ENCODE data around the gene GET3. TPM values are rescaled to one million over a fixed set of nuclear protein-coding genes. Genes with fewer than 3 reads are reported as not detected.
"Not testable (repeated sequence)": the region's sequence is repeated elsewhere in the genome, so short reads cannot be mapped to it uniquely, and the experiment has no call there.

The GET3 gene
- total RNA-seq, 1 experiment from 2014 or later: 53.8 TPM

- no peak for TF ChIP-seq CTCF (IDR thresholded peaks at IDR 0.05; ENCODE audit: unreplicated experiment)
- Mint-ChIP-seq H3K27me3 (ENCODE audit: unreplicated experiment) (no peaks in the 10 kb centered on the region), H3K4me3 (ENCODE audit: low read depth, unreplicated experiment) (peak within 1 kb of the TSS; percentile 70), H3K4me1 (ENCODE audit: low read depth, unreplicated experiment) (no peaks in the 10 kb centered on the region), H3K36me3 (ENCODE audit: insufficient read depth, unreplicated experiment) (peaks cover 30% of the 10 kb centered on the region), H3K27ac (ENCODE audit: unreplicated experiment) (peak within 1 kb of the TSS; percentile 68), H3K9me3 (ENCODE audit: low read depth, unreplicated experiment) (no peaks in the 10 kb centered on the region)
- CTCF ChIA-PET: no interaction called here
- BruUV-seq (replicated peaks): TSS peak; percentile 96
- intact Hi-C loops (cut with micrococcal nuclease; ENCODE audit: unreplicated experiment): no loop called here
- peak; percentile 90 for DNase-seq
These were observed 40.6 kb upstream of the GET3 start, which contains the start of gene FBXW9 for GRCh38 chr19:12696366-12697335. TSS of gene FBXW9 (minus strand) at chr19:12696631. CDS start at chr19:12696581, 50 bp downstream.

- H3K4me1 Mint-ChIP-seq (ENCODE audit: low read depth, unreplicated experiment); H3K27ac Mint-ChIP-seq (ENCODE audit: unreplicated experiment); BruUV-seq (replicated peaks); CTCF ChIA-PET; DNase-seq; H3K9me3 Mint-ChIP-seq (ENCODE audit: low read depth, unreplicated experiment); intact Hi-C loops (cut with micrococcal nuclease; ENCODE audit: unreplicated experiment); H3K27me3 Mint-ChIP-seq (ENCODE audit: unreplicated experiment): not testable (repeated sequence)
- Mint-ChIP-seq H3K36me3 (ENCODE audit: insufficient read depth, unreplicated experiment) (peaks cover 28% of the 10 kb centered on the region), H3K4me3 (ENCODE audit: low read depth, unreplicated experiment) (peak overlapping the region; percentile 70)
These were observed 39.9 kb upstream of the GET3 start for GRCh38 chr19:12697425-12697824.

GRCh38 chr19:12698138-12698537 is 39.2 kb upstream of the GET3 start:
- Mint-ChIP-seq H3K27ac (ENCODE audit: unreplicated experiment) (no peak overlapping the region), H3K36me3 (ENCODE audit: insufficient read depth, unreplicated experiment) (peaks cover 29% of the 10 kb centered on the region), H3K9me3 (ENCODE audit: low read depth, unreplicated experiment) (no peaks in the 10 kb centered on the region), H3K4me3 (ENCODE audit: low read depth, unreplicated experiment) (no peak overlapping the region), H3K4me1 (ENCODE audit: low read depth, unreplicated experiment) (no peaks in the 10 kb centered on the region), H3K27me3 (ENCODE audit: unreplicated experiment) (no peaks in the 10 kb centered on the region)
- TF ChIP-seq CTCF (IDR thresholded peaks at IDR 0.05; ENCODE audit: unreplicated experiment): no peak
- CTCF ChIA-PET: no interaction called here
- DNase-seq: no peak
- no TSS peak for BruUV-seq (replicated peaks)
- intact Hi-C loops (cut with micrococcal nuclease; ENCODE audit: unreplicated experiment): no loop called here

GRCh38 chr19:12701596-12702282 is 35.6 kb upstream of the GET3 start:
- TF ChIP-seq CTCF (IDR thresholded peaks at IDR 0.05; ENCODE audit: unreplicated experiment): no peak
- H3K9me3 Mint-ChIP-seq (ENCODE audit: low read depth, unreplicated experiment): no peaks in the 10 kb centered on the region
- no peak for DNase-seq
- intact Hi-C loops (cut with micrococcal nuclease; ENCODE audit: unreplicated experiment): no loop called here
- no peak overlapping the region for H3K4me3 Mint-ChIP-seq (ENCODE audit: low read depth, unreplicated experiment)
- peaks cover 26% of the 10 kb centered on the region for H3K36me3 Mint-ChIP-seq (ENCODE audit: insufficient read depth, unreplicated experiment)
- BruUV-seq (replicated peaks): no TSS peak
- no peak overlapping the region for H3K27ac Mint-ChIP-seq (ENCODE audit: unreplicated experiment)
- H3K4me1 Mint-ChIP-seq (ENCODE audit: low read depth, unreplicated experiment): no peaks in the 10 kb centered on the region
- H3K27me3 Mint-ChIP-seq (ENCODE audit: unreplicated experiment): no peaks in the 10 kb centered on the region
- CTCF ChIA-PET: no interaction called here
